HG02623 (cell line): ENCODE results near the gene ULBP2.
"Not testable (repeated sequence)": the region's sequence is repeated elsewhere in the genome, so short reads cannot be mapped to it uniquely, and the experiment has no call there.

Experiments used
- ATAC-seq: cut with Tn5 transposase; IDR thresholded peaks from one replicate; pipeline ENCODE4 v1.9.1; 2021; ENCODE audit warnings: moderate library complexity; ENCODE audit not compliant: unreplicated experiment

Gene ULBP2

DNA sequence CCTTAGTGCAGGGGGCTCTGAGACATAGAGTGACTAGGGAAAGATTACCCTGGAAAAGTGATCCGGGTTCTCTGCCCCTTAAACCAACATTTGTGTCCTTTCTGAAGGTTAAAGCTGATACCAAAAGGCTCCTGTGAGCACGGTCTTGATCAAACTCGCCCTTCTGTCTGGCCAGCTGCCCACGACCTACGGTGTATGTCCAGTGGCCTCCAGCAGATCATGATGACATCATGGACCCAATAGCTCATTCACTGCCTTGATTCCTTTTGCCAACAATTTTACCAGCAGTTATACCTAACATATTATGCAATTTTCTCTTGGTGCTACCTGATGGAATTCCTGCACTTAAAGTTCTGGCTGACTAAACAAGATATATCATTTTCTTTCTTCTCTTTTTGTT is 6.8 kb downstream of the ULBP2 start:
- no peak for ATAC-seq

- no peak for ATAC-seq
These were observed 8.6 kb downstream of the ULBP2 start for GRCh38 chr6:149950423-149950822.

DNA sequence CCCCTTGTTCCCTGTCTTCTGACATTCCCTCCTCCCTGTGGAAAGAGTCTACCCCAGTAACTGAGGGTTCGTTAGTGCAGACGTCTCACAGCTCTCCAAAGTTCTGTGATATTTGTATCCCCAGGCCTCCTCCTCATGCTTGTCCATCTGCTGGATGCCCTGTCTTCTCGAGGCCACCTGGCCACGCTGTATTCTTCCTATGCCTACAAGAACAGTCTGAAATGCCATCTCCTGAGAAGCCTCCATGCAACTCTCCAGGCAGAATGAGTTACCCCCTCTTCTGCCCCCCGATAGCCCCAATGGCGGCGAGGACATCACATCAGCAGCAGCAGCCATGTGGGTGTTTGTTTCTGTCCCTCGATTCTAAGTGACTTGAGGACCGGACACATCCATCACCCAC is 9.3 kb downstream of the ULBP2 start:
- no peak for ATAC-seq

DNA sequence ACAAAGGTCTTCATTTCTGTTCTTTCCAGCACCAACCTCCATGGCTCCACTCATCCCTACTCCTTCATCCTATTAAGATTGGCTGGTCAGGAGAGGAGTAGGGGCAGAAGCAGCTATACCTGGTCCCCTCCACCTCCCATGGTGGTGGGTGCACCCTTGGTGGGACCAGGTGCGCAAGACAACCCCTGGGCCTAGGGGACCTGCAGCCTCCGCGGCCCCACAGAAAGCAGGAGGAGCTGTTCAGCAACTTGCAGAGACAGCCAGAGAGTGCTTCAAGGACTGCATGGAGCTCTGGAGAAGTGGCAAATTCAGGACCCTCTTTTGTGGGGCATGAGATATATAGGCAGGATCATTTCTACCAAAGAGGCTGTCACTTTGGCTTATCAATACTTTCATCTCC is 9.8 kb downstream of the ULBP2 start:
- no peak for ATAC-seq

- not testable (repeated sequence) for ATAC-seq
These were observed 11.6 kb downstream of the ULBP2 start for GRCh38 chr6:149953390-149953789.

GRCh38 chr6:149953934-149954327 is 12.1 kb downstream of the ULBP2 start:
- ATAC-seq = not testable (repeated sequence)

DNA sequence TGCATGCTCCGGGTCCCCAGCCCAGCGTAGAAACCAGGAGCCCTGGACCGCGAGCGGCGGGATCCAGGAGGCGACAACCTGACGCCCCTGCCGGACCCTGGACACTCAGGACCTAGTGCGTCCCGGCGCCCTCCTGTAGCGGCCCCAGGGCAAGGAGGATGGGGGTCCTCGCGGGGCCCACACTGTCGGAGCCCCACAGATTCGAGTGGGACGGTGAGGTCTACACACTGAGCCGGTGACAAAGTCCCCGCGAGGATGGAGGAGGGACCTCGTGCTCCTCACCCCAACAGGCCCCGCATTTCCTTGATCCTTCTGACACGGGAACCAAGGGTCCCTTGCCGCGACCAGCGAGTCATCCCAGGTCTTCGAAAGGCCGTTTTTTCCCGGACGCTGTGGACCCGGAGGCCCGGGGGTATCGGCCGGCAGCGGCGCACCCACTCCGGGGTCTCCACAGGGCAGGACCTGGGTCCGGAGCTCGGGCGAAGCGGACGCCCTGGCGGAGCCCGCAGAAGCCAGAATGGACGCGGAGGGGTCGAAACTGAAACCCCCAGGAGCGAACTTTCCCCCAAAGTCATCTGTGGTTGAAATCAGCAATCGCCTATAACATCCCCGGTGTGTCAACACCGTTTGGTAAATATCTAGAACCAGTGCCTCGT is 12.6 kb downstream of the ULBP2 start:
- not testable (repeated sequence) for ATAC-seq

- not testable (repeated sequence) for ATAC-seq
These were observed 13.3 kb downstream of the ULBP2 start for GRCh38 chr6:149954984-149955653.

- ATAC-seq = not testable (repeated sequence)
These were observed 14.0 kb downstream of the ULBP2 start for GRCh38 chr6:149955654-149956317.

- not testable (repeated sequence) for ATAC-seq
These were observed 16.3 kb downstream of the ULBP2 start for GRCh38 chr6:149958124-149958523.

DNA sequence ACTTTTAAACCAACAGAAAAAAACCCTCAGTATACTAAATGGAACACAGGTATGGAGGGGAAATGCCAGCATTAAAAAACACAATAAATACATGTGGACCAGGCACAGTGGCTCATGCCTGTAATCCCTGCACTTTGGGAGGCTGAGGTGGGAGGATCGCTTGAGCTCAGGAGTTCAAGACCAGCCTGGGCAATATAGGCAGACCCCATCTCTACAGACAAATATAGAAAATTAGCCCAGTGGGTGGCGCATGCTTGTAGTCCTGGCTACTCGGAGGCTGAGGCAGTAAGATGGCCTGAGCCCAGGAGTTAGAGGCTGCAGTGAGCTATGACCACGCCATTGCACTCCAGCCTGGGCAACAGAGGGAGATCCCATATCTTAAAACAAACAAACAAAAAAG is 18.0 kb downstream of the ULBP2 start:
- ATAC-seq = not testable (repeated sequence)

GRCh38 chr6:149960488-149960887 is 18.7 kb downstream of the ULBP2 start:
- no peak for ATAC-seq

- ATAC-seq = no peak
These were observed 20.1 kb downstream of the ULBP2 start for GRCh38 chr6:149961728-149962425.

- no peak for ATAC-seq
These were observed 20.8 kb downstream of the ULBP2 start for GRCh38 chr6:149962461-149963211.

- ATAC-seq = no peak
These were observed 21.3 kb downstream of the ULBP2 start for GRCh38 chr6:149963212-149963461.

- ATAC-seq = no peak
These were observed 21.9 kb downstream of the ULBP2 start, which contains the start of gene ULBP1 for GRCh38 chr6:149963462-149964307. Gene ULBP1, plus strand, starts transcription at chr6:149963943. Its CDS starts 107 bp downstream, at chr6:149964050.

DNA sequence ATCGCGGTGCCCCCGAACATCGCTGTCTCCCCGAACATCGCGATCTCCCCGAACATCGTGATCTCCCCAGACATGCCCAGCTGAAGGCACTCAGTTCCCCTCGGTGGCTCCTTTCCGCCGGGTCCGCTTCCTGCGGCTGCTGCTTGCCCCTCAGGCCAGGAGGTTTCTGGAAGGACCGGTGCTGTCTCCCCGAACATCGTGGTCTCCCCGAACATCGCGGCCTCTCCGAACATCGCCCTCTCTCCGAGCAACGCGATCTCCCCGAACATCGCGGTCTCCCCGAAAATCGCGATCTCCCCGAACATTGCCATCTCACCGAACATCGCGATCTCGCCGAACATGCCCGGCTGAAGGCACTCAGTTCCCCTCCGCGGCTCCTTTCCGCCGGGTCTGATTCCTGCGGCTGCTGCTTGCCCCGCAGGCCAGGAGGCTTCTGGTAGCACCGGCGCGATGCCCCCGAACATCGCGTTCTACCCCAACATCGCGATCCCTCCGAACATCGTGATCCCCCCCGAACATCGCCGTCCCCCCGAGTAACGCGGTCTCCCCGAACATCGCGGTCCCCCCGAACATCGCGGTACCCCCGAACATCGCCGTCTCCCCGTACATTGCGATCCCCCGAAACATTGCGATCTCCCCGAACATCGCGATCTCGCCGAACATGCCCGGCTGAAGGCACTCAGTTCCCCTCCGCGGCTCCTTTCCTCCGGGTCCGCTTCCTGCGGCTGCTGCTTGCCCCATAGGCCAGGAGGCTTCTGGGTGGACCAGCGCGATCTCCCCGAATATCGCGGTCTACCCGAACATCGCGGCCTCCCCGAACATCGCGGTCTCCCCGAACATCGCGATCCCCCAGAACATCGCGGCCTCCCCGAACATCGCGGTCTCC is 22.7 kb downstream of the ULBP2 start:
- no peak for ATAC-seq

DNA sequence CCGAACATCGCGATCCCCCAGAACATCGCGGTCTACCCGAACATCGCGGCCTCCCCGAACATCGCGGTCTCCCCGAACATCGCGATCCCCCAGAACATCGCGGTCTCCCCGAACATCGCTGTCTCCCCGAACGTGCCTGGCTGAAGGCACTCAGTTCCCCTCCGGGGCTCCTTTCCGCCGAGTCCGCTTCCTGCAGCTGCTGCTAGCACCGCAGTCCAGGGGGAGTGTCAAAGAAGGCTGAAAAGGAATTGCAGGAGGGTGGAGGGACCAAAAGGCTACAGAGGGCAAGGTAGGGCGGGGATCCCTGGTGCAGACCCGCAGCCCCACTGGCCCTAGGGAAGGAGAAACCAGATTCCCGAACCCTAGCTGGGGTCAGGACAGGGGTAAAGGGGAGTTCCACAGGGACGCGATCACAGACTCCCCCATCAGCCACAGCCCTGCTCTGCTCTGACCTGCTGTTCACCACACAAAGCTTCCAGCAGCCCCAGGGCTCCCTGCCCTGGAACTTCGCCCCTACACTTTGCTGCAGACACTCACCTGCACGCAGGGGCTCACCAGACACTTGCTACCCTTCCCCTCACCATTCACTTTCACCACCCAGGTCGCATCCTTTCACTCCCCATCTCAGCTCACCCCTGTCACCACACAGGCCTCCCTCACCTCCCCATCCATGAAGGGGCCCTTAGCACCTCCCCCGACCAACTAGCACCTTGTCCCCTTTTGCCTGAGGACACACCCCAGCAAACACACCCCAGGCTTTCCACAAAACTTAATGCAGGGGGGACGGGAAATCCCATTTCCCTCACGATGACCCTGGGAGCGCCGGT is 23.6 kb downstream of the ULBP2 start:
- no peak for ATAC-seq
